Pulmonary artery endothelial cell (primary cell): ENCODE data around the gene PANX1. TPM values are rescaled to one million over a fixed set of nuclear protein-coding genes. Genes with fewer than 3 reads are reported as not detected.
"Not testable (repeated sequence)": the region's sequence is repeated elsewhere in the genome, so short reads cannot be mapped to it uniquely, and the experiment has no call there.

Experiments
- DNase-seq: peaks from one replicate; pipeline ENCODE4 v3.0.0-alpha.2; 2011; ENCODE audit warnings: low read depth, low spot score
- total RNA-seq: library from RNA; depleted of rRNA; stranded (reverse); fragments of >200 nt; gene quantifications from 2 replicates; pipeline ENCODE4 v1.2.3, GENCODE V29; 2014

The PANX1 gene, protein sequence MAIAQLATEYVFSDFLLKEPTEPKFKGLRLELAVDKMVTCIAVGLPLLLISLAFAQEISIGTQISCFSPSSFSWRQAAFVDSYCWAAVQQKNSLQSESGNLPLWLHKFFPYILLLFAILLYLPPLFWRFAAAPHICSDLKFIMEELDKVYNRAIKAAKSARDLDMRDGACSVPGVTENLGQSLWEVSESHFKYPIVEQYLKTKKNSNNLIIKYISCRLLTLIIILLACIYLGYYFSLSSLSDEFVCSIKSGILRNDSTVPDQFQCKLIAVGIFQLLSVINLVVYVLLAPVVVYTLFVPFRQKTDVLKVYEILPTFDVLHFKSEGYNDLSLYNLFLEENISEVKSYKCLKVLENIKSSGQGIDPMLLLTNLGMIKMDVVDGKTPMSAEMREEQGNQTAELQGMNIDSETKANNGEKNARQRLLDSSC
- total RNA-seq: 24.3 and 28.8 TPM in 2 replicates

- no peak for DNase-seq
These were observed at the start of gene PANX1 for GRCh38 chr11:94128746-94129511. PANX1 (plus strand) TSS chr11:94128841; CDS start chr11:94129313, 472 bp downstream.

DNA sequence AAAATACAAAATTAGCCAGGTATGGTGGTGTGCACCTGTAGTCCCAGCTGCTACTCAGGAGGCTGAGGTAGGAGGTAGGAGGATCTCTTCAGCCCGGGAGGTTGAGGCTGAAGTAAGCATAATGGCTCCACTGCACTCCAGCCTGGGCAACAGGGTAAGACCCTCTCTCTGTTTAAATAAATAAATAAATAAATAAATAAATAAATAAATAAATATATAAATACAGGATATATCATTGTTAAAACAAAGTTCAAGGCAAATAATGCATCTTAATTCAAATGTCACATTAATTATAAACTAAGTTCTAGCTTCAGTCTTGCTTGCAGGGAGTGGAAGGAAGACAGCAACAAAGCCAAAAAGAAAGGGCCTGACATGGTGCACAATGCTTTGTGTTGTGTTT is 44.5 kb upstream of the PANX1 start:
- no peak for DNase-seq

DNA sequence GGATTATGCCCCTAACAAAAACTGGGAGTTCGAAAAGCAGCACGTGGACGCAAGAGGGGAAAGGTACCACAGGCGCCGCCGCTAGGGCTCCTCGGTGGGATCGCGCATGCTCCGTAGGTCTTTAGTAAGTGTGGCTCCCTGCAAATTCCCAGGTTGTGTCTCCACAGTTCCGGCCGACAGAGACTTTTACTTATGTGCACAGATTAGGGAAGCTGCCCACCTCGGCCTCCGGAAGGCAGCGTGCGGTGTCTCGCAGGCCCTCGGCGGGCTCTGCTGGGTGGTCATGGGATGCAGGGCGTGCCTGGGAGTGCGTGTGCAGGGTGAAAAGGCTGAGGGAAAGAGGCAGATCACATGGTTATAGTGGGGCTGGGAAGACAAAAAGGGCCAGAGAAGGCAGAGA is 39.7 kb upstream of the PANX1 start:
- DNase-seq: no peak

- DNase-seq: no peak
These were observed 39.3 kb upstream of the PANX1 start for GRCh38 chr11:94089341-94089740.

DNA sequence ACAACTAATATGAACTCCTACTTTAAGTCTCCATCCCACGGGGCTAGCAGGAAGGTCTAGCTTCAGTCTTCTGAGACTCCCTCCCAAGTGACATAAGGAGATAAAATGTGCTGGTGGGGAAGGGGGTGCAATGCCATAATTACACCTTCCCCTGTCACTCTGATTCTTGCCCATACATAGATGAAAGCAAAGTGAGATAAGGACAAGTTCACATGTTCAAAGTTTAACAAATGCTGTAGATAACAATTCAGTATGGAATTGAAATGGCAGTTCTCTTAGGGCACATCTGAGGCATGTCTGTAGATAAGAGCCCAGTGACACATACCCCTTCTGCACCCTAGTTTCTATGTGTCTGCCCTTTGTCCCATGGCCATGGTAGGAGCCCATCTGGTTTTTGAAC is 38.2 kb upstream of the PANX1 start:
- no peak for DNase-seq

DNA sequence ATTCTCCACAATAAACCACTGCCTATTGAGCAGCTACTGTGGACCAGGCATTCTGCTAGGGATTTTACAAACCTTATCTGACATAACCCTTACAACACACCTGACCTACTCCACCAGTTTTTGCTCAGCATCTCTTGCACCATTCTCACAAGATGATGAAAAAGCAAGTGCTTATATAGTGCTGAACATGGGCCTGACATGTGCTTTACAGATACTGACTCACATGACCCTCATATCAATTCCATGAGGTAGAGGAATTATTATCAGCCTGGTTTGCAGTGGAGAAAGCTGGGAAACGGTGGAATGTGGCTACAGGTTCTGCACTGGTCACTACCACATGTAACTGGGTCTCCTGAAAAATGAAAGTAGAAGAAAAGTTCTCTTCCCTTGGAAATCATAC is 37.5 kb upstream of the PANX1 start:
- no peak for DNase-seq

- DNase-seq: no peak
These were observed 28.4 kb upstream of the PANX1 start for GRCh38 chr11:94100253-94100652.

DNA sequence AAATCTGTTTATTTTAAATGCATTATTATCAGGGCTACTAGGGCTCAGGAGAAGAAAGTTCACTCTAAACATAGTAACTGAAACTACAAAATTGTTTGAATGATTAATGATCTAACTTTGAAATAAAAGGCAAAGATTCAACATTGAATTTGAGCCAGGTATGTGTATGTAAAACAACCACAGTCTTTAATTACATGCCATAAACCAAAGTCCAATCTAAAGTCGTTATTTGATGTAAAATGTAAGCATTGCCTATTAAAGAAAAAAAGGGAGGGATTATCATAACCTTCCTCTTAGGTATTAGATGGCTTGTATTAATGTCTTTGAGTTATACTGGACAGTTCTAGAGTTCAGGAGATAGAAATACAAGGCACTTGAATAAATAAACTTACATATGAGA is 25.2 kb upstream of the PANX1 start:
- DNase-seq: no peak

DNA sequence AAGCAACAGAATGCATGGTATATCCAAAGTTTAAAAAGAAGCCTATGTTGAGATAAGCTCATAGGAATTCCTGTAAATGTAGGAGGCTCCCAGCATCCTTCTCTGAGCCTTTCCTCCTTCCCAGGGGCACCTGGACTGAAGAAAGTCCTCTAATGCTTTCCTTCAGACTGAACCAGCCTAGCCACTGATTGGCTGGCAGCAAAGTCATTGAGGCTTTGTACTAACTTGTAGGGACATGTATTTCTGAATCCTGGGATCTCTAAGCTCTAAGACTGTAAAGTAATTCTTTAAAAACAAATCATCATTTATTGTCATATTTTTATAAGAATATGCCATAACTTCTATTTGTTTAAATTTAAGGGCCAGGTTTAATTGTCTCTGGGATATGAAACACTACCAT is 23.9 kb upstream of the PANX1 start:
- DNase-seq: no peak

GRCh38 chr11:94106716-94107115 is 21.9 kb upstream of the PANX1 start:
- DNase-seq: no peak

GRCh38 chr11:94107363-94107762 is 21.3 kb upstream of the PANX1 start:
- no peak for DNase-seq

DNA sequence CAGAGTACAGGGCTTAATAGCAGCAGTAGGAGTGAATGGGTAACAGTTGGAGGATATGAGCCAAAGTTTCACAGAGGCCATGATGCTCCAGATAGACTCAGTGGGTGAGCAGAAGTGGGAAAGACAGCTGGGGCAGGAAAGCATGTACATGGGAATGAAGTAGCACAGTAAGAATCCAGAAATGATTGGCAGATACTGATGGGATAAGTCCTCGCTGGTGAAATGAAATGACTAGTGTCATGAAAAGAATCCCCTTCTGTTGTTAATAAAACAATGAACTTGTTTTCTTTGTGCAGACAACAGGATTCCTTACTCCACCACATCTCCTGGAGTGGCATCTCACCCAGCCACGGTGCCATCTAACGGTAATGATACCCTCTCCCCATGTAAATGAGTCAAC is 17.4 kb upstream of the PANX1 start:
- no peak for DNase-seq

DNA sequence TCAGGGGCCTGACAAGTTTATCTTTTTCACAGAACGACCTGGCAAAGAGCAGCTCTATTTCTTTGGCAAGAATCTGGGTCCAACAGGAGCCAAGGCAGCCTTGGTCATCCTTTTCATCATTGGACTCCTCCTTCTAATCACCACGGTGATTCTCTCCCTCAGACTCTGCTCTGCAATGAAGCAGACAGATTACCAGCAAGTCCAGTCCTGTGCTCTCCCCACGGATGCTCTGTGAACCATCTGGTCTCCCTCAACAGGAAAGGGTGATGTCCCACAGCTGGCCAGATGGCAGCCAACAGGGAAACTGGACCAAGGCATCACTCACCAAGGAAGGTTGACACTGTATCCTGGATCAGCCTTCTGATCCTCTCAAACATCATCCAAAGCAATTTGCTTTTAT is 17.0 kb upstream of the PANX1 start:
- no peak for DNase-seq

DNA sequence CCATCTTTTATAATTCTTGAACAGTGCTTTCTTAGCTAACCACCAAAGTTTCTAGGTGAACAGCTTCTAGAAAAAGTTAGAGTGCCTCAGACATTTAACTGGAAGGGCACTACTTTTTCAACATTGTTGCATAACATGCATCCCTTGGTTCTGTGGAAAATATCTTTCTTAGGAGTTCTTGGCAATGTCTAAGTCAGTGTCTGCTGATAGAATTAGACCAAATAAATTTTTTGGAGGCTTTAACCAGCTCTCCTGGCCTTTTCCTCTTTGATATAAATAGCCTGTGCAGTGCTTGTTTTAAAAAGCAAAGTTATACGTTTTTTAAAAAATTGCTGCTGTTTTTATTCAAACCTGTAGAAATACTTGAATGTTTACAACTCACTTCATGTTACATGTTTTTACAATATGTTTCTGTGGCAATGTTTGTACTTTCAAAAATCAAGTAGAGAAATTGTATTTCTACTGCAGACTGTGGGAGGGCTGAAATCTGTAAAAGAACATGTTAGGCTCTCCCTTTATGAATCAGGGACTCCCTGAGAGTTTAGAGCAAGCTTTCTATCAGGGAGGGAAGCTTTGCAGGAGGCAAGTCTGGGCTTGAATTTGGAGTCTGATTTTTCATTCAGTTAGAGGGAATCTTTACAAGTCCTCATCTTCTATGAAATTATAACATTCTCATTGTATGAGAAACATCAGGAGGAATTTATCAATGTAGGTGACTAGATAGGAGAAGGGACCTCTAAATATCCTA is 16.3 kb upstream of the PANX1 start:
- no peak for DNase-seq

- no peak for DNase-seq
These were observed 11.5 kb upstream of the PANX1 start for GRCh38 chr11:94117197-94117574.

GRCh38 chr11:94117871-94118270 is 10.8 kb upstream of the PANX1 start:
- DNase-seq: no peak

DNA sequence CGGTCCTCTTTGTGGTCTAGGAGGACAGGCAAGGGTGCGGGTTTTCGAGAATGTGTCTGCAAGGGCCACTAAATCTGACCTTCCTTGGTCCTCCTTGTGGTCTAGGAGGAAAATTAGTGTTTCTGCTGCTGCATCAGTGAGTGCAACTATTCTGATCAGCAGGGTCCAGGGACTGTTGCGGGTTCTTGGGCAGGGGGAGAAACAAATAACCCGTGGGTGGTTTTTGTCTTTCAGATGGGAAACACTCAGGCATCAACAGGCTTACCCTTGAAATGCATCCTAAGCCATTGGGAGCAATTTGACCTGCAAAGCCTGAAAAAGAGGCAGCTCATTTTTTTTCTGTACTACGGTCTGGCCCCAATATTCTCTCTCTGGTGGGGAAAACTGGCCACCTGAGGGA is 9.0 kb upstream of the PANX1 start:
- not testable (repeated sequence) for DNase-seq

GRCh38 chr11:94120516-94120915 is 8.1 kb upstream of the PANX1 start:
- DNase-seq: not testable (repeated sequence)

GRCh38 chr11:94120946-94121345 is 7.7 kb upstream of the PANX1 start:
- no peak for DNase-seq

GRCh38 chr11:94125407-94126115 is 3.1 kb upstream of the PANX1 start:
- DNase-seq: no peak

- no peak for DNase-seq
These were observed 1.0 kb upstream of the PANX1 start for GRCh38 chr11:94127638-94128037.
